ENCODE measurements around the gene NCOA3.

- TF ChIP-seq CTCF (IDR thresholded peaks at IDR 0.05; ENCODE audit: control extremely low read depth in 1 of 3, insufficient read depth in 1 of 3, low read depth in 1 of 3, low read length in 3 of 3) (no peak), GABPA (IDR thresholded peaks at IDR 0.05; ENCODE audit: borderline replicate concordance, insufficient read depth, low read length) (no peak), CHD2 (IDR thresholded peaks at IDR 0.05; ENCODE audit: low read length) (no peak), SP2 (IDR thresholded peaks at IDR 0.05; ENCODE audit: low read length) (no peak), KDM1A (IDR thresholded peaks at IDR 0.05; ENCODE audit: borderline replicate concordance, low read length) (no peak), JUND (IDR thresholded peaks at IDR 0.05; ENCODE audit: low read length) (no peak), CEBPB (IDR thresholded peaks at IDR 0.05; ENCODE audit: low read depth, low read length) (no peak), POLR2A (IDR thresholded peaks at IDR 0.05; ENCODE audit: control extremely low read depth in 1 of 2, low read depth in 2 of 2, low read length in 2 of 2) (no peak), CREB1 (IDR thresholded peaks at IDR 0.05) (no peak), HDAC6 (IDR thresholded peaks at IDR 0.05; ENCODE audit: low read depth, low read length) (no peak)
Observed at GRCh38 chr20:47543006-47543431, 41.3 kb downstream of the NCOA3 start.
